Hepatocyte (in vitro differentiated cells): ENCODE measurements around the gene CUTA.

ENCODE experiments used
- CTCF ChIP-seq: fragments of 200-600 bp; sonication (generic); IDR thresholded peaks from 2 replicates; pipeline ENCODE4 v1.5.1; 2016; ENCODE audit warnings: antibody characterized with exemption, mild to moderate bottlenecking; ENCODE audit not compliant: poor library complexity
- EZH2phosphoT487 ChIP-seq: fragments of 200-600 bp; sonication (generic); IDR thresholded peaks from one replicate; pipeline ENCODE4 v1.6.1; 2018; ENCODE audit warnings: antibody characterized with exemption, mild to moderate bottlenecking, low read depth, moderate library complexity; ENCODE audit not compliant: unreplicated experiment, severe bottlenecking

DNA sequence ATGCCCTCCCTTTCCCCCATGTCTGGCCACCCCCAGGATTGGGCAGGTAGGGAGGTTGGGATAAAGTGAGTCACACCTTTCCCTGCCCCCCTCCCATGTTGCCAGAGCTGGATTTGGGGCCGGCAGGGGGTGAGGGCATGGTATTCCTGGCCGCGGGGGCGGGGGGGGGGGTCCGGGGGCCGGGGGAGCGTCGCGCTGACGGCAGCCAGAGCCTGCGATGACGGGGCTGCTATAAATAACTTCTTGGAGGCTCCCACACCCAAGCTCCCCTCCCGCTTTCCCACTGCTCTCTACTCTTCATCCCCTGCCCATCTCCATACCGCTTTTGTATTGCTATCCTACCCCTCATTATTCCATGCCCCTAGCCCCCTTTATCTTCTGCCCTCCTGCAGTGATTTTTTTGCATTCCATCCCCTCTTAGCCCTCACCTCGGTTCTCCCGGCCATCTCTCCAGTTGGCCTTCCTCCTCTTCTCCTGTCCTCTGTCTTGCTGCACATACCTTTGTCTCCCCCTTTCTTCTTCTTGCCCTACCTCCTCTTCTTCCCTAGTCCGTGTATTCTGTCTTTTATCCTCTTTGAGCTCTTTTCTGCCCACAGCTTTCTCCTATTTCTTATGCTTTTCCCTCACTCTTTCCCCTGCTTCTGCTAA is 15.8 kb upstream of the CUTA start:
- TF ChIP-seq CTCF (no peak), EZH2phosphoT487 (no peak)
